Measurements from ENCODE around the gene GRIK4. TPM values are rescaled to one million over a fixed set of nuclear protein-coding genes. Genes with fewer than 3 reads are reported as not detected.
A peak's percentile ranks its signal among the peaks of the same experiment; 100 is the strongest.

Gene GRIK4
- total and polyA plus RNA-seq, 2 donors, result 0.05 to 0.37 TPM

DNA sequence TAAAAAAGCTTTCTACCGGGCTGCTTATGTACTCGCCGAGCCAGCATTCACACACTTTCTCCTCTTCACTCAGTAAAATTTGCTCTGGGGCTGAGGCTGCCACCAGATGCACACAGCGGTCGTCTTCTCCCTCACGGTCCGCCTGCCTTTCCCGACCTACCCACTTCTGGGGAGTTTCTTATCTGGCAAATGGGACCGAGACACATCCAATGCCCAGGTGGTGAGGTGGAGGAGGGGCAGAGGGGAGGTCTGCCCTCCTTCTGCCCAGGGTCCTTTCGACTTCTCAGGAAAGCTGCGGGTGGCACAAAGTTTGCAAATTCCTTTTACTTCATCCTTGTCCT is 43.9 kb downstream of the GRIK4 start:
- Histone ChIP-seq H3K36me3 (ENCODE audit: insufficient read depth) (no peaks in the 10 kb centered on the region), H3K27ac (ENCODE audit: low read depth) (no peak overlapping the region), H3K4me3 (ENCODE audit: low read depth, low read length) (no peak overlapping the region), H3K4me1 (ENCODE audit: insufficient read depth) (no peaks in the 10 kb centered on the region)
- DNase-seq (ENCODE audit: extremely low spot score), result no peak
- 66% methylated on average over 11 of the region's 11 CpGs for WGBS

DNA sequence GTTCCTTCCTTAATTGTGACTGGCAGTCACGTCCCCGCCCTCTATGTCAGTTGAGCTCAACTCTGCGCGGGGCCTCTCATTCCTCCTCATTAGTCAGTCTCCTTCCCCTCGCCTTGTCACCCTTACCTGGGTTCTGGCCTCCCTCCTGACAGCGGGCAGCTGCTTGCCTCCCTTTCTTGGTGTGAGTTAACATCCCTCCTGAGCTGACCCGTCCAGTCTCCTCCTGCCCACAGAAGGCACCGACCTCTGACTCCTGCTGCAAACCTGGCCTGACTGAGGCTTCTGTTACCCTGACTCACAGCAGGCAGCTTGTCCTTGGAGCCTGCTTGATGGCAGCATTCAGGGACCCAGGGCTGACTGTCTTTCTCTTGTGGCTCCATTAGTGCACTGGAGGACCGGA is 45.2 kb downstream of the GRIK4 start:
- Histone ChIP-seq H3K4me3 (ENCODE audit: low read depth, low read length) (no peak overlapping the region), H3K4me1 (ENCODE audit: insufficient read depth) (no peaks in the 10 kb centered on the region), H3K36me3 (ENCODE audit: insufficient read depth) (no peaks in the 10 kb centered on the region), H3K27ac (ENCODE audit: low read depth) (no peak overlapping the region)
- WGBS, result 89% methylated on average over 9 of the region's 9 CpGs
- no peak for DNase-seq (ENCODE audit: extremely low spot score)

DNA sequence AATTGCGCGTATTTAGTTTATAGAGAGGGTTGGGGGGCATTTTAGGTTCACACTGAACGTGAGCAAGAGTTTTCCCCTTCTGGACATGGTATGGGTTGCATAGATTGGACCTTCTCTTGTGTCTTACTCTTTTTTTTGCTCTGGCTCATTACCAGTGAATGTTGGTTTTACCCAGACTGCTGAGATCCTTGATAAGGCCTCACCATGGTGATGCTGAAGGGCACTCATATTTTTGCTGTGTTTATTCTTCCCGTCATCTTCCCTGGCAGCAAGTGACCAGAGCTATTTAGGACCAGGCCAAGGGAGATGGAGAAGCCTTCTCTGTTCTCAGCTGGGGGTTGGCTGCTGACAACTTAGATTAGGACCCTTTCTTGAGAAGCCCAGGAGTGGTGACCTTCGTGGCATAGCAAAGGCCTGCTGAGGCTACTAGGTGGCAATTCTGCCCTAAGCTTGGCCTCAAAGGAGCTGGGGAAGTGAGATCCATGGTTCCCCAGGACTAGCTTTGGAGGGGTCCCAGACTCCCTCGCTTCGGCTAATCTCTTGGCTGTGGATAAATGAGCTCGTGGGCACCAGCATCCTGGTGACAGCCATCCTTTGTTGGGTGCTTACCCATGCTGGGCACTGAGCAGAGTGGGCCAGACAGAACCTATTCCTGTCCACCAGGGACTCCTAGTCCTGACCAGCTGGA is 47.3 kb downstream of the GRIK4 start:
- H3K4me1 ChIP-seq (ENCODE audit: insufficient read depth), result no peaks in the 10 kb centered on the region
- no peak overlapping the region for H3K4me3 ChIP-seq (ENCODE audit: low read depth, low read length)
- no peaks in the 10 kb centered on the region for H3K36me3 ChIP-seq (ENCODE audit: insufficient read depth)
- 82% methylated on average over 8 of the region's 8 CpGs for WGBS
- DNase-seq (ENCODE audit: extremely low spot score), result no peak
- H3K27ac ChIP-seq (ENCODE audit: low read depth), result no peak overlapping the region

DNA sequence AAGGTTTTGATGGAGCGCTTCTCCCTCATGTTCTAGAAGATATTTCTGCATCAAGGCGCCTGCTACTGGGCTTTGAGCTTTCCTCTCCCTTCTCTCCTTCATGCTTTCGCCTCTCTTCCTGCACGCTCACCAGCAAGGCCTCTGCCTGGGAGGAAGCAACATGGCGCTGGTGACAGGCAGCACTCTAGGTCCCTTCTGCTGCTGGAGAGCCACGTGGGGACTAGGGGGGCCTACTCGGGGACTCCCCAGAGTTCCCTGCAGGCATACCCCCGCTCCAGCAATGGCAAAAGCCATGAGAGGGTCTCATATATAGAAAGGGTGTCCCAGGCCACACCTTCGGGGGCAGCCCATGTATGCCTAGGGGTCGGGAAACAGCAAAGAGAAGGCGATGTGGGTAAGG is 49.7 kb downstream of the GRIK4 start:
- Histone ChIP-seq H3K27ac (ENCODE audit: low read depth) (no peak overlapping the region), H3K4me3 (ENCODE audit: low read depth, low read length) (no peak overlapping the region), H3K36me3 (ENCODE audit: insufficient read depth) (no peaks in the 10 kb centered on the region), H3K4me1 (ENCODE audit: insufficient read depth) (no peaks in the 10 kb centered on the region)
- 98% methylated on average over 11 of the region's 11 CpGs for WGBS
- no peak for DNase-seq (ENCODE audit: extremely low spot score)

DNA sequence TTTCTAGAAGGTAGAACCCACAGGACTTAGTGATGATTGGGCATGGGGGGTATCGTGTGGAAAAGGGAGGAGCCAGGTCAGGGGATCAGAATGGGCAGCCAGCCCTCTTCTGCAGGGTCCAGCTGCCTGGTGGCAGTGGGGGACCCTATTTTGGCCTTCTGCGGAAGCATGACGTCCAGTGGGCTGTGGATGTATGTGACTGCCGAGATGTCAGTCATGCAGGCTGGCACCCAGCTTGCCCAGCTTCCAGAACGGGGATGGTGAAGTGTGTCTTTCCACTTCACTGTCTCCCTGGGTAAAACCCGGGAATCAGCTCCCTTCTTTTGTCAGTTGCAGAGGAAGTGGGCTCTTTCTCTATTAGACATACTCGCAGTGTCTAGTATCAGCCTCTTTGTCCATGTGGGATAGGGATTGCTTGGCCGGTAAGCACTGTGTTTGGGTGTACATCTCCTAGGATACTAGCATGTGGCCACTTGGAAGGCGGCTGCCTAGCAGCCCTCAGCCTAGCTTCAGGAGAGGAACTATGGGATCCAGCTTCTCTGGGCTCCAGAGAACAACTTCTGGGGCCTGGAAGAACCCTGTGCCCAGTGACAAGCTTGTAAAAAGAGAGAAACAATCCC is 51.4 kb downstream of the GRIK4 start:
- WGBS, result 65% methylated on average over 9 of the region's 9 CpGs
- Histone ChIP-seq H3K4me3 (ENCODE audit: low read depth, low read length) (no peak overlapping the region), H3K4me1 (ENCODE audit: insufficient read depth) (no peaks in the 10 kb centered on the region), H3K27ac (ENCODE audit: low read depth) (no peak overlapping the region), H3K36me3 (ENCODE audit: insufficient read depth) (no peaks in the 10 kb centered on the region)
- no peak for DNase-seq (ENCODE audit: extremely low spot score)

DNA sequence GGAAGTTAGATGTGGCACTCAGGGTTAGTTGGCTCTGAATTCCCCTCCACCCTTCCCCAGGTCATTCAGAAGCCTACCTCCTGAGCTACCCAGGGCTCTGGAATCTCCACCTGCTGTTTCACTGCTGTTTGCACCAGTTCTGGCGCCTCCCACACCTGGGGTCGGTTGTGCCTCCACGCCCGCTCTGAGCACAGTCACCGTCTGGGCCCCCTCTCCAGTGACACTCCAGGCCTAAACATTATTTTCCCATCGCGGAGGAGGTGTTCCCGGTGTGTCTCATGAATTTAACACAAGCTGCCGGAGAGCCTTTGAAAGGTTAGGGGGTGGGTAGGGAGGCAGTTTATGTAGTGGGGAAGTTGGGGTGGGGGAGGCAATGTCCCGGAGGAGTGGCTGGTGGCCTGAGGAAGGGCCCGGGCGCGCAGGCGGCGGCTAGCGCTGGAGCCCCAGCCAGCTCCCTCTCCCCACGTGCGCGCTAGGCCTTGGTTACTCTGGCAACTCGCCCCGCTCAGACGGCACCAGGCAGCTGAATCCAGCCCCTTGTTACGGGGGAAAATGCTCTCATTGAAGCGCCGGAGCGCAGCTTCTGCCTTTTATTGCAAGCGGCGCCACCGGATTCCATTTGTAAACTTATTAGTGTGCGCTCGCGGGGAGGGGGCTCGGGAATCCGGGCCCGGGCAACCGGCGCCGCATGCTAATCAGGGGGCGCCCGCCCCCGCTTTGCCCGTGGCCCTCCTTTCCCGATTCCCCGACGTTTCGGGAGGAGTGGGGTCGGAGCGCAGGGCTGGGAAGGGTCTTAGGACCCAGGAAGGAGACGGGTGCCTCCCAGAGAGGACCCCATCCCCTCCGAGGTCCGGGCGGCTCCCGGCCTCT is 52.4 kb downstream of the GRIK4 start:
- no peak overlapping the region for H3K27ac ChIP-seq (ENCODE audit: low read depth)
- no peaks in the 10 kb centered on the region for H3K4me1 ChIP-seq (ENCODE audit: insufficient read depth)
- no peak for DNase-seq (ENCODE audit: extremely low spot score)
- 20% methylated on average over 53 of the region's 53 CpGs for WGBS
- no peaks in the 10 kb centered on the region for H3K36me3 ChIP-seq (ENCODE audit: insufficient read depth)
- H3K4me3 ChIP-seq (ENCODE audit: low read depth, low read length), result peak overlapping the region; percentile 36

DNA sequence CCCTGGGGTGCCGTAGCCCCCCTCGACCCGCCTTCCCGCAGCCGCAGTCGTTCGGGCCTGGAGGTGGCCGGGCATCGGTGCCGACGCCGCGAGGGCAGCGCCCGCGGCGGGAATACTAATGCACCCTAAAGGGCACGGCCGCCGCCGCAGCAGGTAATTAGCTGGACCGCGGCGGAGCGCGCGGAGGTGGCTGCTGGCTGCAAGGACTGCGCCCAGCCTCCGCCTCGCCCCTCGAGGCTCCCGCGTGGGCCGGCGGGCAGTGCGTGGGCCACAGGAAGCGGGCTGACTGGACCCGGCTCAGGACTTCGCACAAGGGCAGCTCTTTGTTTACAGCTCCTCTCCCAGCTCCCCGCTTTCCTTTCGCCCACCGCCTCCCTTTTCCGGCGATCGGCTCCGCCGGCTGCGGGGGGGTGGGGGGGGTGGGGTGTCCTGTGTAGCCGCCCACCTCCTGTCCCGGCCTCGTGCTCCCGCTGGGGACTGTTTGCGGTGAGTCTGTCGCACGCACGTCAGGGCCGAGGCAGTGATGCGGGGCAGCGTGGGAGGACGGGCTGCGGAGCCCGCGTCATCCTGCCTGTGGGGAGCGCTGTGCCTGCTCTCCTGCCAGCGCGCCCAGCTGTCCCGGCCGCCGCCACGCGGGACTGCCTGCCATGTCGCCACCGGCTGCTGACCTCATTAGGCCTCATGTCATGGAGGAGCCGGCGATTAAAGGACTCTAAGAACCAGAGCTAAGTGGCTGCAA is 53.2 kb downstream of the GRIK4 start:
- Histone ChIP-seq H3K27ac (ENCODE audit: low read depth) (no peak overlapping the region), H3K4me3 (ENCODE audit: low read depth, low read length) (peak overlapping the region; percentile 36), H3K36me3 (ENCODE audit: insufficient read depth) (no peaks in the 10 kb centered on the region), H3K4me1 (ENCODE audit: insufficient read depth) (no peaks in the 10 kb centered on the region)
- DNase-seq (ENCODE audit: extremely low spot score), result no peak
- 2% methylated on average over 75 of the region's 75 CpGs for WGBS

DNA sequence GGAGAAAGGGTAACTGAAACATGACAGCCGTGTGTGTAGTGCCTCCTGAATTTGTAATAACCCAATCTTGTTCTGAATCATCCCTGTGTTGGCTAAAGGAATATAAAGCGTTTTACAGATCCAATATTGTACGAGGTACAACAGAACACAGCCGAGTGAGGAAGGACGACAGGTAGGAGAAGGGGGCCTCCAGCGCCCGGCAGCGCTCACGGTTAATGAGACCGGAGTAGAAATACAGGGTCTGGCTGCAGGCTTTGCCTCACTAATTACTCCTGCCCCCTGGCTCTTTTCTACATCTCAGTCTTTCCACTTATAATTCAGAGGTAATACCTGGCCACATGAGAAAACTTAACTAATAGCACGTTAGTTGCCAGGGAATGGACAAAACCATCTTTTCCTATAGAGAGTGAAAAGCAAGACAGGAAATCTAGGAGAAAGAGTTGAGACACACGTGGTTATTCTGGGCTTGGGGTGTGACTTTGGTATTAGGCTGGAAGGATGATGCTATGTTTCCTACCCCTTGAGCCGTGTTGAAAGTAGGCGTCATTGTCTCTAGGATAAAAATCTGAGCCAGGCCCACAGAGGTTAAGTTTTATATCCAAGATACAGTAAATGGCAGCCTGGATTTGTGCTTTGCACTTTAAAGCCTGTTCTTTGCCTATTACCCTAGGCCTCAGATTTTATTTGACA is 54.1 kb downstream of the GRIK4 start:
- Histone ChIP-seq H3K36me3 (ENCODE audit: insufficient read depth) (no peaks in the 10 kb centered on the region), H3K27ac (ENCODE audit: low read depth) (no peak overlapping the region), H3K4me1 (ENCODE audit: insufficient read depth) (no peaks in the 10 kb centered on the region), H3K4me3 (ENCODE audit: low read depth, low read length) (no peak overlapping the region)
- 88% methylated on average over 14 of the region's 14 CpGs for whole genome bisulfite sequencing
- no peak for DNase-seq (ENCODE audit: extremely low spot score)

DNA sequence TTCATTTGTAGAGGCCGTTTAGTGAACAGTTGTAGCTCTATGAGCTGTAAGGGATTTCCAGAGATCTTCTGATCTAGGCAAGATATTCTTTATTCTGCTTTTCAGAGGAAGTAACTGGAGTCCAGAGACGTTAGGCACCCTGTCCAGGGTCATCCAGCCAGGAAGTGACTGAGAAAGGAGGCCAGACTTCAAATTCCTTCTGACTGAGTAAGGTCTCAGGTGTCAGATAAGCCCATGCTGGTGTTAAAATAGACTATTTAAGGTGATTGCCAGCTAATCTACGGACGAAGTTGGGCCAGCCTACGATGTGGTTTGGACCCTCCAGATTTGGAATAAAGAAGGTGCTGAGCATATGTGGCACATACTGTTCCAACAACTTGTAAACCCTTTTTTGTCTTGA is 54.6 kb downstream of the GRIK4 start:
- Histone ChIP-seq H3K27ac (ENCODE audit: low read depth) (no peak overlapping the region), H3K36me3 (ENCODE audit: insufficient read depth) (no peaks in the 10 kb centered on the region), H3K4me1 (ENCODE audit: insufficient read depth) (no peaks in the 10 kb centered on the region), H3K4me3 (ENCODE audit: low read depth, low read length) (no peak overlapping the region)
- 77% methylated on average over 5 of the region's 5 CpGs for WGBS
- DNase-seq (ENCODE audit: extremely low spot score), result no peak

DNA sequence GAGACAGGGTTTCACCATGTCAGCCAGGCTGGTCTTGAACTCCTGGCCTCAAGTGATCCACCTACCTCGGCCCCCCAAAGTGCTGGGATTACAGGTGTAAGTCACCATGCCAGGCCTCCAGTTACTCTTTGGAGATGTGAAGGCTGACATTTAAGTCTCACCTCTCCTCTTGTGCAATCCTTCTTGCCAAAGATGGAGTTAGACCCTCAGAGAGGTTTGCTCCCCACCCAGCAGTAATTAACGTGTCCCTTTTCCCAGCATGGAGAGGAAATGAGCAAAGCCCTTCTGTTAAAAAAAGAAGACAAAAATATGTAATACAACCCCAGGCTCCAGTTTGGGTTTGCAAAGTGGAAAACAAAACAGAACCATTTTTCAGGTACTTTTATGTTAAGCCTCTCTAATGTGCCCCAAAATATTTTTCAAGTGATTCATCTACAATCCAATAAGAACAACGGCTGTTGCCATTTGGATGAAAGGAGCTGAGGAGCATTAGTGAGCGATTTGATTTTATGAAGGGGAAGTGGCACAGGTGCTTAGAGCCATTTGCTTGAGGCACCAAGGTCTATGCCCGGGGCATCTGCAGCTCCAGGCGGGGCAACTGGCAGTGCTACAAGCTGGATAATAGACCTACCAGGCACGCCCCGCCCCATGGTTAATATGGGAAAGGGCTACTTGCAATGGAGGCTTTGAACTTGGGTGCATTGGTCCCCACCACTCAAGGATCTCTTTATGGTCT is 57.2 kb downstream of the GRIK4 start:
- Histone ChIP-seq H3K4me3 (ENCODE audit: low read depth, low read length) (no peak overlapping the region), H3K36me3 (ENCODE audit: insufficient read depth) (no peaks in the 10 kb centered on the region), H3K4me1 (ENCODE audit: insufficient read depth) (no peaks in the 10 kb centered on the region), H3K27ac (ENCODE audit: low read depth) (no peak overlapping the region)
- WGBS, result 87% methylated on average over 8 of the region's 8 CpGs
- DNase-seq (ENCODE audit: extremely low spot score), result no peak

DNA sequence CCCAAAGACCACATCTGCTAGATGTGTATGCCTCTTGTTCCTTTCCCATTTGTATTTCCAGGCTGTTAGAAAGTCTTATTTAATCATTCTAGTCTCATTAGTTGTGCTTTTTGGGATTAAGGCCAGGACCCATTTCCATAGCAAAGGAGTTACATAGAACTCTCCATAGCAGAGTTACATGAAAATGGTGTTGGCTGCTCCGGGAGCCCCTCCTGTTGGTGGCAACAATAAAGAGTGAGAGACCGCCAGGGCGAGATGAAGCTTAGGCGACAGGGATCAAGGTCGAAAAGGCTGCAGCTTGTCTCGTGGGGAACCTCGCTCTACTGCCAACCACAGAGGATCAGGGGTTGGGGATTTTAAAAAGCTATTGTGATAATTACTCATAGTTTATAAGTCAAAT is 58.3 kb downstream of the GRIK4 start:
- H3K27ac ChIP-seq (ENCODE audit: low read depth), result no peak overlapping the region
- WGBS, result 65% methylated on average over 7 of the region's 7 CpGs
- no peaks in the 10 kb centered on the region for H3K4me1 ChIP-seq (ENCODE audit: insufficient read depth)
- DNase-seq (ENCODE audit: extremely low spot score), result no peak
- no peak overlapping the region for H3K4me3 ChIP-seq (ENCODE audit: low read depth, low read length)
- H3K36me3 ChIP-seq (ENCODE audit: insufficient read depth), result no peaks in the 10 kb centered on the region

DNA sequence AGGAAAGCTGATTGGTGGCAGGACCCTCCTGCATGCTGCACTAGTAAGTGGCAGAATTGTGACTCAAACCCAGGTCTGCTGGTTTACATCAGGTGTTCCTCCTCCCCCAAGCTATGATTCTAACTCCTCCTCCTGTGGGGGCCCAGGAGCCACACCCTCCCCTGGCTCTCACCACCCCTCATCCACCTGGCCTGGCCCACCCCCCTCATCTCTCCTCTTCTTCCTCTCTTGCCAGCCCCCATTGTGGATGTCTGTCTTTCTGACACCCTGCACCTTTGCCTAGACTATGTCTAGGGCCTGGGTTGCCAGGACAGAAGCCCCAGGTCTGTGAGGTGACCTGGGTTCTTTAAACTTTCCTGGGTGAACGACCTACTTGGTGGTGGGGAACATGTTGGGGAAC is 59.9 kb downstream of the GRIK4 start:
- no peak for DNase-seq (ENCODE audit: extremely low spot score)
- Histone ChIP-seq H3K4me3 (ENCODE audit: low read depth, low read length) (no peak overlapping the region), H3K27ac (ENCODE audit: low read depth) (no peak overlapping the region), H3K36me3 (ENCODE audit: insufficient read depth) (no peaks in the 10 kb centered on the region), H3K4me1 (ENCODE audit: insufficient read depth) (no peaks in the 10 kb centered on the region)
- WGBS, result 70% methylated on average over 1 of the region's 1 CpG

Measured in urinary bladder (tissue), 4 donors.